Measurements from ENCODE around the gene NVL. TPM values are rescaled to one million over a fixed set of nuclear protein-coding genes. Genes with fewer than 3 reads are reported as not detected.

The NVL gene
- polyA plus RNA-seq, 1 donor from 2014 or later = 77.3 TPM

DNA sequence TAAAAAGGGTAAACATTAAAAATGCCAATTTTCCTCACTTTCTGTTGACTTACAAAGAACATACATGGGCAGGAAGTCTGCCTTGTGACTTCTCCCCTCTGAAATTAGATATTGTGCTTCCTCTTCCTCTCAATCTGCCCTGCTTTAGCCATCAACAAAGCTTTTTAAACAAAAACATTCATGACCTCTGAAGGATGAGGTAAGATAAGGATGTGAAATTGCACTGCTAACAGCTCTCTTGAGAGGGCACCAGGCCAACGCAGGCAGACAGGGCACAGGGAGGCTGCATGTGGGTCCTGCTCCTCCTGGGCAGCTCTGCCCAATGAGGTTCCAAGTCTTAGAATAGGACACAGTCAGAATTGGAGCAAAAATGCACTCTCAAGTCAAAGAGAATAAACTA is 84.8 kb downstream of the NVL start:
- Histone ChIP-seq H3K9ac (ENCODE audit: low read length) (no peak overlapping the region), H3K9me2 (ENCODE audit: insufficient read depth, low read length) (no peaks in the 10 kb centered on the region), H3F3A (ENCODE audit: insufficient read depth, low read length, poor library complexity, severe bottlenecking) (no peaks in the 10 kb centered on the region), H3K4me2 (ENCODE audit: low read length) (no peak overlapping the region), H3K27me3 (ENCODE audit: insufficient read depth, low read depth, low read length) (no peaks in the 10 kb centered on the region), H3K4me3 (ENCODE audit: low read length) (no peak overlapping the region), H4K20me1 (ENCODE audit: insufficient read depth) (no peaks in the 10 kb centered on the region), H2AFZ (ENCODE audit: low read depth, low read length) (no peak overlapping the region), H3K79me2 (replicated peaks; ENCODE audit: insufficient read depth, low read length) (no peaks in the 10 kb centered on the region), H3K9me3 (ENCODE audit: low read length) (no peaks in the 10 kb centered on the region), H3K27ac (ENCODE audit: low read length) (no peak overlapping the region), H3K36me3 (ENCODE audit: insufficient read depth, low read length) (no peaks in the 10 kb centered on the region)
- no peak for TF ChIP-seq POLR2AphosphoS5 (IDR thresholded peaks at IDR 0.05)
- TF ChIP-seq TAF1 (IDR thresholded peaks at IDR 0.05; ENCODE audit: low read depth) = no peak
- TF ChIP-seq, protein P1, sequence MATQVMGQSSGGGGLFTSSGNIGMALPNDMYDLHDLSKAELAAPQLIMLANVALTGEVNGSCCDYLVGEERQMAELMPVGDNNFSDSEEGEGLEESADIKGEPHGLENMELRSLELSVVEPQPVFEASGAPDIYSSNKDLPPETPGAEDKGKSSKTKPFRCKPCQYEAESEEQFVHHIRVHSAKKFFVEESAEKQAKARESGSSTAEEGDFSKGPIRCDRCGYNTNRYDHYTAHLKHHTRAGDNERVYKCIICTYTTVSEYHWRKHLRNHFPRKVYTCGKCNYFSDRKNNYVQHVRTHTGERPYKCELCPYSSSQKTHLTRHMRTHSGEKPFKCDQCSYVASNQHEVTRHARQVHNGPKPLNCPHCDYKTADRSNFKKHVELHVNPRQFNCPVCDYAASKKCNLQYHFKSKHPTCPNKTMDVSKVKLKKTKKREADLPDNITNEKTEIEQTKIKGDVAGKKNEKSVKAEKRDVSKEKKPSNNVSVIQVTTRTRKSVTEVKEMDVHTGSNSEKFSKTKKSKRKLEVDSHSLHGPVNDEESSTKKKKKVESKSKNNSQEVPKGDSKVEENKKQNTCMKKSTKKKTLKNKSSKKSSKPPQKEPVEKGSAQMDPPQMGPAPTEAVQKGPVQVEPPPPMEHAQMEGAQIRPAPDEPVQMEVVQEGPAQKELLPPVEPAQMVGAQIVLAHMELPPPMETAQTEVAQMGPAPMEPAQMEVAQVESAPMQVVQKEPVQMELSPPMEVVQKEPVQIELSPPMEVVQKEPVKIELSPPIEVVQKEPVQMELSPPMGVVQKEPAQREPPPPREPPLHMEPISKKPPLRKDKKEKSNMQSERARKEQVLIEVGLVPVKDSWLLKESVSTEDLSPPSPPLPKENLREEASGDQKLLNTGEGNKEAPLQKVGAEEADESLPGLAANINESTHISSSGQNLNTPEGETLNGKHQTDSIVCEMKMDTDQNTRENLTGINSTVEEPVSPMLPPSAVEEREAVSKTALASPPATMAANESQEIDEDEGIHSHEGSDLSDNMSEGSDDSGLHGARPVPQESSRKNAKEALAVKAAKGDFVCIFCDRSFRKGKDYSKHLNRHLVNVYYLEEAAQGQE (IDR thresholded peaks at IDR 0.05; ENCODE audit: borderline replicate concordance) = no peak
- TF ChIP-seq EZH2 (IDR thresholded peaks at IDR 0.05; ENCODE audit: borderline replicate concordance, insufficient read depth, low read length, poor library complexity, severe bottlenecking) = no peak
- TF ChIP-seq, protein P2, sequence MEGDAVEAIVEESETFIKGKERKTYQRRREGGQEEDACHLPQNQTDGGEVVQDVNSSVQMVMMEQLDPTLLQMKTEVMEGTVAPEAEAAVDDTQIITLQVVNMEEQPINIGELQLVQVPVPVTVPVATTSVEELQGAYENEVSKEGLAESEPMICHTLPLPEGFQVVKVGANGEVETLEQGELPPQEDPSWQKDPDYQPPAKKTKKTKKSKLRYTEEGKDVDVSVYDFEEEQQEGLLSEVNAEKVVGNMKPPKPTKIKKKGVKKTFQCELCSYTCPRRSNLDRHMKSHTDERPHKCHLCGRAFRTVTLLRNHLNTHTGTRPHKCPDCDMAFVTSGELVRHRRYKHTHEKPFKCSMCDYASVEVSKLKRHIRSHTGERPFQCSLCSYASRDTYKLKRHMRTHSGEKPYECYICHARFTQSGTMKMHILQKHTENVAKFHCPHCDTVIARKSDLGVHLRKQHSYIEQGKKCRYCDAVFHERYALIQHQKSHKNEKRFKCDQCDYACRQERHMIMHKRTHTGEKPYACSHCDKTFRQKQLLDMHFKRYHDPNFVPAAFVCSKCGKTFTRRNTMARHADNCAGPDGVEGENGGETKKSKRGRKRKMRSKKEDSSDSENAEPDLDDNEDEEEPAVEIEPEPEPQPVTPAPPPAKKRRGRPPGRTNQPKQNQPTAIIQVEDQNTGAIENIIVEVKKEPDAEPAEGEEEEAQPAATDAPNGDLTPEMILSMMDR (IDR thresholded peaks at IDR 0.05; ENCODE audit: poor library complexity, severe bottlenecking) = no peak
- TF ChIP-seq EP300 (conservative IDR thresholded peaks at IDR 0.05; ENCODE audit: poor library complexity, severe bottlenecking) = no peak

DNA sequence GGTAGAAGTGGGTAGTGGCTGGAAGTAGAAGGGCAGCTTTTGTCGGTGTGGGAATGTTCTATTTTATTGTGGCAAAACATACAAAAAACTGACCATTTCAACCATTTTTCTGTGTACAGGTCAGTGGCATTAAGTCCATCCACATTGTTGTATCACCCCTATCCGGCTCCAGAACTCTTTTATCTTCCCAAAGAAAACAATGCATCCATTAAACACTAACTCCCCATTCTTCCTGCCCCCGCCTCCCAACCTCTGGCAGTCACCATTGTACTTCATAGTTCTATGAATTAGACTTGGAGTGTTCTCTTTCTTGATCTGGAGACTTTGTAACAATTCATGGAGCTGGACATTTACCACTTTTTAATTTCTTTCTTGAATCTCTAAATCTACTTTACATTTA is 91.2 kb downstream of the NVL start:
- no peaks in the 10 kb centered on the region for H3K36me3 ChIP-seq (ENCODE audit: insufficient read depth, low read length)
- H3K4me3 ChIP-seq (ENCODE audit: low read length) = no peak overlapping the region
- no peaks in the 10 kb centered on the region for H3K27me3 ChIP-seq (ENCODE audit: insufficient read depth, low read depth, low read length)
- no peaks in the 10 kb centered on the region for H3K9me3 ChIP-seq (ENCODE audit: low read length)
- H3K9ac ChIP-seq (ENCODE audit: low read length) = no peak overlapping the region
- no peak overlapping the region for H3K4me2 ChIP-seq (ENCODE audit: low read length)
- H3F3A ChIP-seq (ENCODE audit: insufficient read depth, low read length, poor library complexity, severe bottlenecking) = no peaks in the 10 kb centered on the region
- no peaks in the 10 kb centered on the region for H4K20me1 ChIP-seq (ENCODE audit: insufficient read depth)
- TF ChIP-seq EP300 (conservative IDR thresholded peaks at IDR 0.05; ENCODE audit: poor library complexity, severe bottlenecking) (no peak), SMC3 (conservative IDR thresholded peaks at IDR 0.05; ENCODE audit: poor library complexity) (no peak), MXI1 (conservative IDR thresholded peaks at IDR 0.05; ENCODE audit: poor library complexity, severe bottlenecking) (no peak), POLR2AphosphoS5 (IDR thresholded peaks at IDR 0.05) (no peak)
- no peak overlapping the region for H2AFZ ChIP-seq (ENCODE audit: low read depth, low read length)
- no peaks in the 10 kb centered on the region for H3K79me2 ChIP-seq (replicated peaks; ENCODE audit: insufficient read depth, low read length)
- H3K27ac ChIP-seq (ENCODE audit: low read length) = no peak overlapping the region
- H3K9me2 ChIP-seq (ENCODE audit: insufficient read depth, low read length) = no peaks in the 10 kb centered on the region

DNA sequence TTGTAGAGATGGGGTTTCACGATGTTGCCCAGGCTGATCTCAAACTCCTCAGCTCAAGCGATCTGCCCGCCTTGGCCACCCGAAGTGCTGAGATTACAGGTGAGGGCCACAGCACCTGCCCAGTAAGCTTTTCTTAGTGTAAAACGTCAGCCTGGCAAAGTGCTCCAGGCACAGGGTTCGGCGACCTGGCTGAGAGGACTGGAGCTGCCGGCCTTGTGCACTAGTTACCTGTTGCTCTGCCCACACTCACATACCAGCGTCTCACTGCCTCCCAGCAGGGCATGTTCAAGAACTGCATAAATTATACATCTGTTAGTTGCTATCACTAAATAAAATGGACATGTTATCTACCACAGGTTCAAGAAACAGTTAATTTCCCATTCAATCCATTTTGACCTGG is 91.8 kb downstream of the NVL start:
- Histone ChIP-seq H3K27me3 (ENCODE audit: insufficient read depth, low read depth, low read length) (no peaks in the 10 kb centered on the region), H3K9ac (ENCODE audit: low read length) (no peak overlapping the region), H3K79me2 (replicated peaks; ENCODE audit: insufficient read depth, low read length) (no peaks in the 10 kb centered on the region), H3K36me3 (ENCODE audit: insufficient read depth, low read length) (no peaks in the 10 kb centered on the region), H2AFZ (ENCODE audit: low read depth, low read length) (no peak overlapping the region), H3K27ac (ENCODE audit: low read length) (no peak overlapping the region), H3F3A (ENCODE audit: insufficient read depth, low read length, poor library complexity, severe bottlenecking) (no peaks in the 10 kb centered on the region), H3K9me3 (ENCODE audit: low read length) (no peaks in the 10 kb centered on the region), H3K4me2 (ENCODE audit: low read length) (no peak overlapping the region), H3K9me2 (ENCODE audit: insufficient read depth, low read length) (no peaks in the 10 kb centered on the region), H3K4me3 (ENCODE audit: low read length) (no peak overlapping the region), H4K20me1 (ENCODE audit: insufficient read depth) (no peaks in the 10 kb centered on the region)
- TF ChIP-seq, protein P2 (IDR thresholded peaks at IDR 0.05; ENCODE audit: poor library complexity, severe bottlenecking) = no peak
- TF ChIP-seq EP300 (conservative IDR thresholded peaks at IDR 0.05; ENCODE audit: poor library complexity, severe bottlenecking) (no peak), RAD21 (conservative IDR thresholded peaks at IDR 0.05) (no peak), MXI1 (conservative IDR thresholded peaks at IDR 0.05; ENCODE audit: poor library complexity, severe bottlenecking) (no peak), POLR2AphosphoS5 (IDR thresholded peaks at IDR 0.05) (no peak), EZH2 (IDR thresholded peaks at IDR 0.05; ENCODE audit: borderline replicate concordance, insufficient read depth, low read length, poor library complexity, severe bottlenecking) (no peak), SMC3 (conservative IDR thresholded peaks at IDR 0.05; ENCODE audit: poor library complexity) (no peak), TAF1 (IDR thresholded peaks at IDR 0.05; ENCODE audit: low read depth) (no peak)
- TF ChIP-seq, protein P1 (IDR thresholded peaks at IDR 0.05; ENCODE audit: borderline replicate concordance) = no peak

Data from neural cell (in vitro differentiated cells).